Skeletal muscle tissue (tissue), 4 donors: ENCODE results near the gene MUC20. TPM values are rescaled to one million over a fixed set of nuclear protein-coding genes. Genes with fewer than 3 reads are reported as not detected.
"Not testable (repeated sequence)": the region's sequence is repeated elsewhere in the genome, so short reads cannot be mapped to it uniquely, and the experiment has no call there.

Source experiments
- H3K27ac ChIP-seq: one replicate; pipeline ENCODE4 v1.7.0; 2013; ENCODE audit warnings: mild to moderate bottlenecking, low read depth, low read length, inconsistent platforms
- H3K27me3 ChIP-seq, 3 donors: one replicate each; pipeline ENCODE4 v1.7.0; 2013; ENCODE audit warnings: low read length in 3 of 3; ENCODE audit not compliant: control insufficient read depth in 3 of 3, insufficient read depth in 3 of 3
- H3K36me3 ChIP-seq, 3 donors: one replicate each; pipeline ENCODE4 v1.7.0; 2013; ENCODE audit warnings: low read length in 3 of 3; ENCODE audit not compliant: control insufficient read depth in 3 of 3, insufficient read depth in 3 of 3
- H3K4me1 ChIP-seq, 3 donors: one replicate each; pipeline ENCODE4 v1.7.0; 2013; ENCODE audit warnings: low read length in 3 of 3, mild to moderate bottlenecking in 3 of 3; ENCODE audit not compliant: control insufficient read depth in 3 of 3, insufficient read depth in 3 of 3
- H3K4me3 ChIP-seq, 3 donors: one replicate each; pipeline ENCODE4 v1.7.0; 2013; ENCODE audit warnings: low read length in 3 of 3
- H3K9ac ChIP-seq, 3 donors: one replicate each; pipeline ENCODE4 v1.7.0; 2013; ENCODE audit warnings: low read length in 3 of 3, mild to moderate bottlenecking in 3 of 3, moderate library complexity in 2 of 3, low read depth in 1 of 3
- H3K9me3 ChIP-seq, 3 donors: one replicate each; pipeline ENCODE4 v1.7.0; 2013; ENCODE audit warnings: low read length in 3 of 3; ENCODE audit not compliant: control insufficient read depth in 3 of 3
- total RNA-seq: library from RNA; depleted of rRNA; stranded (reverse); fragments of >200 nt; gene quantifications from one replicate; pipeline ENCODE4 v1.2.3, GENCODE V29; 2014
- donor health status: Osteomylitis.

MUC20 gene
- total RNA-seq, 1 donor from 2014 or later, result 1.0 TPM

DNA sequence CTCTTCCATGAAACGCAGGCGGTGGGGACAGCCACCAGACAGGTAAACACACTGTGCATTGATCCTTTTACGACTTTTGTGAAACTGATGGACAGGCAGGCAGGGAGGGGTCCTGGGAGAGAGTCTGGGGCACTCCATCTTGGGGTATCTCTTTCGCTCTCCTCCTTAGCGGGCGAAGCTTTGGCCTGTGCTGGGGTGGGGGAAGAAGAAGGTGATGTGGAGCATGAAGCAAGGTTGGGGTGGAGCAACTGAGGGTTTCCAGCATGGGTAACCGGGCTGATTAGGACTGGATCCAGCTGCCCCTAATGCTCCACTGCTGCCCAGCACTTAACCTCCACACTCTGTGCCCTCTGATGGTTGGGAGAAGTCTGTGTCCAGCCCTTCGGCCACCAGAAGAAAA is 25.6 kb downstream of the MUC20 start:
- Histone ChIP-seq H3K9me3 (no peaks in the 10 kb centered on the region), H3K27me3 (peaks cover 0 to 7% (median 6%) of the 10 kb centered on the region in 3 donors), H3K9ac (no peak overlapping the region), H3K36me3 (peaks cover 0 to 5% (median 0%) of the 10 kb centered on the region in 3 donors), H3K4me1 (peaks cover 0 to 2% (median 0%) of the 10 kb centered on the region in 3 donors), H3K27ac (no peak overlapping the region), H3K4me3 (no peak overlapping the region)

DNA sequence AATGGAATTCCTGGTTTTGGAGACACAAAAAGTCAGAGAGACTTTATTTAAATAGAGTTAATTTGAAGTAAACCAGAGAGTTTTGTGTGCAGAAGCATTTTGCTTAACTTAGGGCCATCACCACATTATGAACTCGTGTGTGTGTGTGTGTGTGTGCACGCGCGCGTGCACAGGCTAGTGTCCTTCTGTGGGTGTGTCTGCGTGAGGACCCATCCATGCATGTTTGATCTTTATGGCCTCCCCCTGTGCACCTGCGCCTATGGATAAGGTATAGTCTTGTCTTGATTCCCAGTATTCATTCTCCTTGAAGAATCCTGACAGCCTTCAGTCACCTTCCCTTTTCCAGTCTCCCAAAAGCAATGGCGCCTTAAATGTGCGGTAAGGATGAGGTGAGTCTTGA is 26.0 kb downstream of the MUC20 start:
- Histone ChIP-seq H3K36me3 (peaks cover 0 to 5% (median 0%) of the 10 kb centered on the region in 3 donors), H3K27me3 (peaks cover 0 to 7% (median 6%) of the 10 kb centered on the region in 3 donors), H3K9me3 (no peaks in the 10 kb centered on the region), H3K4me3 (no peak overlapping the region), H3K9ac (no peak overlapping the region), H3K27ac (no peak overlapping the region), H3K4me1 (peaks cover 0 to 2% (median 0%) of the 10 kb centered on the region in 3 donors)

DNA sequence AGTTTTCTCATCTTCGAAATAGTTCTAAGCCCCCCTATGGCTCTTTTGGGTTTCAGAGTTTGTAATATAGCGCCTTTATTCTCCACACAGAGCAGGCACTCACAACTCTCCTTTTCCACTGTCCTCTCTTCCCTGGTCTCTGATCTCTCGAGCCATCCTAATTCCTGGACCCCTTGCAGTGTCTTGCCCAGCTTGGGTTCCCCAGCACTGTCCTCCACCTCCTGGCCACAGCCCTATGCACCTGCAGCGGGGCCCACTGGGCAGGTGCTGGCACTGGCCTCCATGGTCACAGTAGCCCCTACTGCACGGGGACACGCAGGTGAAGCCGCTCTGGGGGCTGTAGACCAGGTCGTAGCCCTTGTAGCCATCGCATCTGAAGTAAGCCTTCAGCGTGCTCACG is 27.9 kb downstream of the MUC20 start:
- H3K27ac ChIP-seq, result no peak overlapping the region

DNA sequence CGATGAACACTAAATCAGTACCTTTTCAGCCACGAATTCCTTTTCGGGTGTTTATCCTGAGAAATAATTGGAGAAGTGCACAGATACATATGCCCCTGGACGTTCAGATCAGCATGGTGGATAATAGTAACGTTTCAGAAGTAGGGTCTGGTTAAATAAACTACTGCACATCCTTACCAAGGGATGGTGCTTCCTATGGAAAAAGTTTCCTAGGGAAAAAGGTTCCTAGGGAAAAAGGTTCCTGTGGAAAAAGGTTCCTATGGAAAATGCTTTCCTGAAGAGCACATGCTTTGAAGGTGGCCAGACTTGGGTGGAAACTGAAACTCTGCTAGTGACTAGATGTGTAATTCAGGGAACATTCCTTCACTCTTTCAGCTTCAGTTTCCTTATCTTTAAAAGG is 28.3 kb downstream of the MUC20 start:
- not testable (repeated sequence) for H3K27me3 ChIP-seq, H3K9ac ChIP-seq

More for the DNA sequence above, 27.9 kb downstream of the MUC20 start:
- H3K9ac ChIP-seq, result no peak overlapping the region
- peaks cover 0 to 7% (median 6%) of the 10 kb centered on the region in 3 donors for H3K27me3 ChIP-seq
- H3K9me3 ChIP-seq, result no peaks in the 10 kb centered on the region
- peaks cover 0 to 5% (median 0%) of the 10 kb centered on the region in 3 donors for H3K36me3 ChIP-seq
- peaks cover 0 to 2% (median 0%) of the 10 kb centered on the region in 3 donors for H3K4me1 ChIP-seq
- H3K4me3 ChIP-seq, result no peak overlapping the region

DNA sequence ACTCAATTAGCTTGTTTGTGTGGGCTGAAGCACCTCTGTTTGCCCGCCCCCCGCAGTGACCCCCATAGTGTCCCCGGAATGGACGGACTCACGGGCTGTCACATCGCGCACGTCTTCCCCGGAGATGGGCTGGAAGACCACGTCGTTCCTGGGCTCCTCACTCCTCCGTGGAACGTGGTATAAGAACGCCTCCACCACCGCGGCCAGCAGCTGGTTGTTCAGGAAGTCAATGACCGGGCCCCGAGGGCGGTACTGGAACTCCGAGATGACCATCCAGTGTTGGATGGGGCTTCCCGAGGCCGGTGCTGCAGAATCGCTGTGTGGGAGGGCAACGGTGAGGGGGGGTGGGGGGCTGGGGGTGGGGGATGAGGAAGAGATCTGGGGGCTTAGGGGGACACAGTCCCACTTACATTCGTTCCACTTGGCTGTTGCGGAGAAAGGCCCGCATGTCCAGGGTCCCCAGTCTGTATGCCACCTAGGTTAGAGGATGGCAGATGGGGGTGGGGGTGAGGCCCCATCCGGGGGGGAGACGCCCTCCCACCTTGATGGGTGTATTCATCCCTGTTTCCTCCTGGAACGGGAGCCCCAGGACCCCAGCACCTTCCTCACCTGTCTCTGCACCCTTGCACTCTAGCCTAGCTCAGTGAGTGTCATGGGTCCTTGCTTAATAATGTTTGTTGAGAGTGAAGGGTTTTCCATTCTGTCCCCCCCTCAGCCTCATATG is 30.2 kb downstream of the MUC20 start:
- Histone ChIP-seq H3K4me3 (no peak overlapping the region), H3K9ac (no peak overlapping the region), H3K9me3 (no peaks in the 10 kb centered on the region), H3K36me3 (no peaks in the 10 kb centered on the region), H3K27me3 (peaks cover under 1 to 9% (median 6%) of the 10 kb centered on the region in 3 donors), H3K4me1 (peaks cover 0 to 2% (median under 1%) of the 10 kb centered on the region in 3 donors), H3K27ac (no peak overlapping the region)

More for the DNA sequence above, 28.3 kb downstream of the MUC20 start:
- not testable (repeated sequence) for H3K27ac ChIP-seq, H3K4me3 ChIP-seq, H3K4me1 ChIP-seq, H3K36me3 ChIP-seq, H3K9me3 ChIP-seq

DNA sequence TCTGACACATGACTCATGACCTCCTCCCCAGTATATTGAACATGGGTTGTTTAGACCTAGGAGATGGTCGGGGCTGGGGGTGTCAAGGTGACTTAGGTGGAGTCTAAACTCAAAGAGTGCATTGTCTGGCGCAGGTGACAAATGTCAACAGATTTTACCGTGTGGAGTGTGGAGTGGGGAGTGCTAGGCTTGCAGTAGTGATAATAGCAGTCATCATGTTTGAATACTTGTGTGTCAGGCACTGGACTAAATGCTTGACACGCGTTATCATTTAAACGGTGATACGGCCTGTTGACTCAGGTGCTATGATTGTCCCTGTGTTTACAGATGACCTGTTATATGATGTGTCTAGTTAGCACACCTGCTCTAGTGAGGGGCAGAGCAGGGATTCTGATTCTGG is 30.8 kb downstream of the MUC20 start:
- H3K36me3 ChIP-seq, result no peaks in the 10 kb centered on the region
- H3K27me3 ChIP-seq, result peaks cover 2 to 9% (median 6%) of the 10 kb centered on the region in 3 donors
- H3K9me3 ChIP-seq, result no peaks in the 10 kb centered on the region
- H3K4me1 ChIP-seq, result peaks cover 0 to 3% (median 2%) of the 10 kb centered on the region in 3 donors
- H3K27ac ChIP-seq, result no peak overlapping the region
- H3K4me3 ChIP-seq, result no peak overlapping the region
- H3K9ac ChIP-seq, result no peak overlapping the region

DNA sequence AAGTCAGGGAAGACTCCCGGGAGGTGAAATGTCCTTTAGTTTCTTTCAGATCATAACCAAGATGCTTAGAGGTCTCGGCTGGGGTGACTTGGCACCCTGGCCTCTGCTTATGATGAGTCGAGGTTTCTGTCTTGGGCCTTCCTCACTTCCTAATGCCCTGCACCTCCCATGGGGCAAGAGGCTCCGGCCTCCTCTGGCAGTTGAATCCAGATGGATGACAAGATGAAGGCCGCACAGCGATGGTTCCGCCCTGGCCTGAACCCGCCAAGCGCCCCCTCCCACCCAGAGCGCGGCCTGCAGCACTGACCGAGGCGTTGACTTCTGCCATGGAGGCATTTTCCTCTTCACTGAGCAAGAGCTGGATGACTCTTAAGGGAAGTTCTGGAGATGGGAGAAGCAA is 31.3 kb downstream of the MUC20 start:
- Histone ChIP-seq H3K27me3 (peaks cover 5 to 12% (median 8%) of the 10 kb centered on the region in 3 donors), H3K4me1 (peaks cover 2 to 3% (median 2%) of the 10 kb centered on the region in 3 donors), H3K9ac (no peak overlapping the region), H3K27ac (no peak overlapping the region), H3K4me3 (no peak overlapping the region), H3K36me3 (no peaks in the 10 kb centered on the region), H3K9me3 (no peaks in the 10 kb centered on the region)

DNA sequence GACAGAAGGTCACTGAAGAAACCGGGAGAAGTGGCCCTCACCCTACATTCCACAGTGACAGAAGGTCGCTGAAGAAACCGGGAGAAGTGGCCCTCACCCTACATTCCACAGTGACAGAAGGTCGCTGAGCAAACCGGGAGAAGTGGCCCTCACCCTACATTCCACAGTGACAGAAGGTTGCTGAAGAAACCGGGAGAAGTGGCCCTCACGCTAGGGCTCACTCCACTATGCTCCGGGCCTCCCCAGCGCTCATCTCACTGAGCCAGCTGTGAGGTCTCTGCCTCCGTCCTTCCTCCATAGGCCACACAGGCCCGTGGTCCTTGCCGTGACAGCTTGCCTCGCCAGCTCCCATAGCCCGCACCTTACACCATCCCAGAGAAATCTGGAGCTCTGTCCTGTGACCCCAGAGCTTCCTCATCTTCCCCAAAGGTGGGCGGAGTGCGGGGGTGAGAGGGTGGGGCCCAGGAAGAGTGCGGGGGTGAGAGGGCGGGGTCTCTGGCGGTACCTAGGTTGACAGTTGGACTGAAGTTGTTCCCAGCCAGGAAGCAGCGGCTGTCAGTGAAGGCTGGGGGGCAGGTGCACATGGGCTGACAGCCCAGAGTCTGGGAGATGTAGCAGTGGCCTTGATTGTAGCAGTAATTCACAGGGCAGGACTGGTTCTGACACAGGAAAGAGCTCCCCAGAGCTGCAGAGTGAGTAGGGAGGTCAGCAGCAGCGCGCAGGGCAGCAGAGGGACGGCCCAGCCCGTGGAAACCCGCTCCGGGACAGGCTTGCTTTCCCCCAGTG is 32.0 kb downstream of the MUC20 start:
- Histone ChIP-seq H3K27ac (no peak overlapping the region), H3K27me3 (peaks cover 10 to 15% (median 13%) of the 10 kb centered on the region in 3 donors), H3K9me3 (no peaks in the 10 kb centered on the region), H3K9ac (no peak overlapping the region), H3K36me3 (no peaks in the 10 kb centered on the region), H3K4me1 (peaks cover 3 to 7% (median 4%) of the 10 kb centered on the region in 3 donors), H3K4me3 (no peak overlapping the region)

DNA sequence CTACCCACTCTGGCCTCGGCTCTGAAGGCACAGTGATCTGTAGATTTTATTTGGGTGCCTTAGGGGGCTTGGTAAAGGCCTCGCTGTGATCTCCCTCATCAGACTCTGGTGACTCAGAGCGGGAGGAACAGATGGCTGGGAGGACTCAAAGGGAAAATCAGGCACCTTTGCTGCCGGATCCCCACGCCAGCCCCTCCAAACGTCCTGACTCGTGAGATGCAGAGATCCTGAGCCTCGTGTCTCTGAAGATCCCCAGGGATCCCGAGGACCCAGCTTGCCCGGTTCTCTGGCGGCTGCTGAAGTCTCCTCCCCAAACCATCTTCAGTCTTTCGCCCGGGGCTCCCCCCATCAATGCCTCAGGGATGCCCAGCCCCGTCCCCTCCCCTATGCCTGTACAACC is 32.8 kb downstream of the MUC20 start:
- Histone ChIP-seq H3K27me3 (peaks cover 14 to 19% (median 17%) of the 10 kb centered on the region in 3 donors), H3K27ac (no peak overlapping the region)

DNA sequence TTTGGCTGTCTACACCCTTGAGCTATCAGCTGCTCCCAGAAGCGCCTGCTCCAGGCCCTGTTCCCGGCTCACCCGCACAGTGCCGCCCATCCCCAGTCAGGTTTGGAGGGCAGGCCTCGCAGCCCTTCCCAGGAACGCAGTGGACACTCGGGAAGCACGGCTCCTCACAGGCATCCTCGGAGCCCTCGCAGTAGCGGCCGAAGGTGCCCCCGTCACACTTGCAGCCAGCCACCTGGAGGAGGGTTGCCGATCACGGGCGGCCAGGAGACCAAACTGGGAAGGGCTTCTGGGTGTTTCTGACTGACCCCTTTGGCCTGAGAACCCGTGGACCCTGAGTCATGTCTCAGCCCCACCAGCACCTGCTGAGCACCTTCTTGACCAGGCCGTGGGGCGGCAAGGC is 33.4 kb downstream of the MUC20 start:
- H3K9ac ChIP-seq, result no peak overlapping the region
- H3K27me3 ChIP-seq, result peaks cover 15 to 23% (median 19%) of the 10 kb centered on the region in 3 donors
- H3K27ac ChIP-seq, result no peak overlapping the region
- H3K4me3 ChIP-seq, result no peak overlapping the region
- H3K36me3 ChIP-seq, result no peaks in the 10 kb centered on the region
- H3K9me3 ChIP-seq, result no peaks in the 10 kb centered on the region
- H3K4me1 ChIP-seq, result peaks cover 8 to 14% (median 11%) of the 10 kb centered on the region in 3 donors

More for the DNA sequence above, 32.8 kb downstream of the MUC20 start:
- Histone ChIP-seq H3K4me3 (no peak overlapping the region), H3K4me1 (peaks cover 4 to 10% (median 5%) of the 10 kb centered on the region in 3 donors), H3K9ac (no peak overlapping the region), H3K36me3 (no peaks in the 10 kb centered on the region), H3K9me3 (no peaks in the 10 kb centered on the region)
